Pancreas (tissue), 8 donors: ENCODE results near the gene MVK. TPM values are rescaled to one million over a fixed set of nuclear protein-coding genes. Genes with fewer than 3 reads are reported as not detected.

ENCODE experiments used
- polyA plus RNA-seq, 2 donors: library from polyadenylated mRNA; stranded (reverse); fragments of 200-250 nt; gene quantifications; one replicate each; pipeline ENCODE4 v1.2.3, GENCODE V29; 2013
- total RNA-seq, 6 donors: library from RNA; stranded (reverse); fragmentation: NEBNext Ultra II Directional in 4 of 6; extraction: Animal tissue kit (Norgen Biotek cat#: 25700) in 4 of 6; gene quantifications; one replicate each; pipeline versions ENCODE4 v1.2.1 to v1.2.4, GENCODE V29; 2021 to 2023
- donor health status: healthy with polysubstance abuse.
- donor health status: DM: no; HTN: no; CAD: no; lungs with moderate emphysema.
- donor health status: DM: no; HTN: no; CAD: no.
- donor health status: Bipolar disorder and iron deficiency.
- donor health status: DM: yes; HTN: yes; CAD: no.
- donor health status: DM: no; HTN: no; CAD: no.
- donor health status: DM: no; HTN: no; CAD: no.
- donor health status: DM: yes; HTN: yes; CAD: no.

MVK gene
- total and polyA plus RNA-seq, 8 donors = 5.8 to 15.9 (median 7.4) TPM

Other genes with a start within 250 kb of the MVK start
- gene MYO1H, start 225.9 kb upstream of the MVK start, total RNA-seq = not detected
- under 1 TPM in 1 of 2 donors, not detected in 1; 0.07 TPM for gene MYO1H, start 225.9 kb upstream of the MVK start, polyA plus RNA-seq
- 10 to 100 TPM in 4 of 6 donors, 1 to 10 TPM in 2; 6.7 to 16.7 (median 10.7) TPM for gene KCTD10, start 96.5 kb upstream of the MVK start, total RNA-seq
- 10 to 100 TPM in 1 of 2 donors, 1 to 10 TPM in 1; 9.6 to 12.5 TPM for gene KCTD10, start 96.5 kb upstream of the MVK start, polyA plus RNA-seq
- 10 to 100 TPM; 10.9 to 25.6 (median 15.1) TPM for gene UBE3B, start 96.2 kb upstream of the MVK start, total RNA-seq
- 10 to 100 TPM in 1 of 2 donors, 1 to 10 TPM in 1; 9.8 to 12.6 TPM for gene UBE3B, start 96.2 kb upstream of the MVK start, polyA plus RNA-seq
- gene MMAB, start 290 bp upstream of the MVK start, total RNA-seq = 10 to 100 TPM; 15.6 to 26.1 (median 17.6) TPM
- gene MMAB, start 290 bp upstream of the MVK start, polyA plus RNA-seq = 10 to 100 TPM; 33.2 to 40.6 TPM
- gene FAM222A, start 140.0 kb downstream of the MVK start, total RNA-seq = 1 to 10 TPM; 2.1 to 4.3 (median 3.3) TPM
- gene FAM222A, start 140.0 kb downstream of the MVK start, polyA plus RNA-seq = 10 to 100 TPM in 1 of 2 donors, 1 to 10 TPM in 1; 5.6 to 14.6 TPM